NCI-H1417 (cell line): Measurements from ENCODE around the gene SLC31A1.
A peak's percentile ranks its signal among the peaks of the same experiment; 100 is the strongest.
"Not testable (repeated sequence)": the region's sequence is repeated elsewhere in the genome, so short reads cannot be mapped to it uniquely, and the experiment has no call there.

ENCODE experiments used
- DNase-seq, 3 experiments: peaks; one replicate each; lab custom pipeline; 2025; lab: John Stamatoyannopoulos, UW

SLC31A1 gene

GRCh38 chr9:113220467-113221002, 809 bp upstream of the SLC31A1 start:
- no peak for DNase-seq

GRCh38 chr9:113221800-113222481, 597 bp downstream of the SLC31A1 start:
- peak in 1 of 3 experiments; percentile 79 for DNase-seq

- DNase-seq = peak in 1 of 3 experiments; percentile 50
Observed at GRCh38 chr9:113222482-113222841, 1.1 kb downstream of the SLC31A1 start.

- no peak for DNase-seq
Observed at GRCh38 chr9:113223963-113224362, 2.6 kb downstream of the SLC31A1 start.

- DNase-seq = no peak
Observed at GRCh38 chr9:113227436-113227835, 6.1 kb downstream of the SLC31A1 start.

GRCh38 chr9:113228130-113228665, 6.9 kb downstream of the SLC31A1 start:
- DNase-seq = peak; percentile 2 to 18 (median 9)

- no peak for DNase-seq
Observed at GRCh38 chr9:113231701-113232100, 10.4 kb downstream of the SLC31A1 start.

GRCh38 chr9:113235701-113236255, 14.4 kb downstream of the SLC31A1 start:
- not testable (repeated sequence) for DNase-seq

GRCh38 chr9:113237026-113237425, 15.7 kb downstream of the SLC31A1 start:
- no peak for DNase-seq

- no peak for DNase-seq
Observed at GRCh38 chr9:113238202-113238858, 17.0 kb downstream of the SLC31A1 start.

- DNase-seq = no peak
Observed at GRCh38 chr9:113238859-113239232, 17.5 kb downstream of the SLC31A1 start.

GRCh38 chr9:113241161-113241560, 19.8 kb downstream of the SLC31A1 start:
- no peak for DNase-seq

- no peak for DNase-seq
Observed at GRCh38 chr9:113244556-113244955, 23.2 kb downstream of the SLC31A1 start.

GRCh38 chr9:113245894-113246293, 24.6 kb downstream of the SLC31A1 start:
- DNase-seq = no peak

GRCh38 chr9:113246928-113247327, 25.6 kb downstream of the SLC31A1 start:
- DNase-seq = no peak

- DNase-seq = peak in 2 of 3 experiments; percentile 13 to 72
Observed at GRCh38 chr9:113247640-113248039, 26.3 kb downstream of the SLC31A1 start.

- not testable (repeated sequence) for DNase-seq
Observed at GRCh38 chr9:113249661-113250060, 28.3 kb downstream of the SLC31A1 start.

- DNase-seq = no peak
Observed at GRCh38 chr9:113250807-113251206, 29.5 kb downstream of the SLC31A1 start.

GRCh38 chr9:113254991-113255390, 33.6 kb downstream of the SLC31A1 start:
- no peak for DNase-seq

- no peak for DNase-seq
Observed at GRCh38 chr9:113255438-113255837, 34.1 kb downstream of the SLC31A1 start.

- DNase-seq = no peak
Observed at GRCh38 chr9:113257863-113258262, 36.5 kb downstream of the SLC31A1 start.

- DNase-seq = no peak
Observed at GRCh38 chr9:113258282-113258681, 36.9 kb downstream of the SLC31A1 start.
